ENCODE results near the gene FAM24A.

GRCh38 chr10:122955892-122956291 is 45.5 kb downstream of the FAM24A start:
- TF ChIP-seq CTCF (IDR thresholded peaks at IDR 0.05) (no peak), POLR2A (IDR thresholded peaks at IDR 0.05) (no peak)
